IPS-20b (cell line): Measurements from ENCODE around the gene PDE1A.

Source experiments
- H3K27ac ChIP-seq: one replicate; pipeline ENCODE4 v1.5.1; 2013; ENCODE audit warnings: low read length
- H3K27me3 ChIP-seq: 2 replicates; pipeline ENCODE4 v1.6.1; 2013; ENCODE audit warnings: mild to moderate bottlenecking, low read length, inconsistent platforms; ENCODE audit not compliant: insufficient read depth
- H3K36me3 ChIP-seq: 2 replicates; pipeline ENCODE4 v1.6.1; 2013; ENCODE audit warnings: low read depth, mild to moderate bottlenecking, inconsistent platforms, low read length, moderate library complexity; ENCODE audit not compliant: insufficient read depth
- H3K4me1 ChIP-seq: 2 replicates; pipeline ENCODE4 v1.6.1; 2013; ENCODE audit warnings: mild to moderate bottlenecking, control low read depth, inconsistent platforms, low read length, moderate library complexity; ENCODE audit not compliant: insufficient read depth
- H3K4me3 ChIP-seq: 2 replicates; pipeline ENCODE4 v1.5.1; 2013; ENCODE audit warnings: mild to moderate bottlenecking, low read length, inconsistent platforms
- H3K9ac ChIP-seq: 2 replicates; pipeline ENCODE4 v1.6.1; 2013; ENCODE audit warnings: low read depth, mild to moderate bottlenecking, inconsistent platforms, low read length, moderate library complexity
- H3K9me3 ChIP-seq: 2 replicates; pipeline ENCODE4 v1.6.1; 2013; ENCODE audit warnings: mild to moderate bottlenecking, low read depth, low read length, inconsistent platforms; ENCODE audit not compliant: insufficient read depth

The PDE1A gene

DNA sequence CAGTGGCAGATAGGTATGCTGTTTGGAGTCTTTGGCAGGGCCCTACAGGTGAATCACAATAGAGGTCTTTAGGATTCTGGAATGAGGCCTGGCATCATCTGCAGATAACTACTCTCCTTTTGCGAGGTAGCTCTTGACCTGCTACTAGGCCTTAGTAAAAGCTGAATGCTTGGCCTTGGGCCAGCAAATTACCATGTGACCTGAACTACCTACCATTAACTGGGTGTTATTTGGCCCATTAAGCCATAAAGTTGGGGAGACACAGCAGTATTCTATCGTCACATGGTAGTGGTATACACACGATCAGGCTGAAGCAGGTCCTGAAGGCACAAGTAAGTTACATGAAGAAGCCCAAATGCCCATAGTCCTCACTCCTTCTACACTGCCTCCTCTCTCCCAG, 263.0 kb downstream of the PDE1A start:
- no peaks in the 10 kb centered on the region for H3K36me3 ChIP-seq
- H3K4me3 ChIP-seq, result no peak overlapping the region
- no peaks in the 10 kb centered on the region for H3K27me3 ChIP-seq
- H3K9ac ChIP-seq, result no peak overlapping the region
- no peaks in the 10 kb centered on the region for H3K4me1 ChIP-seq
- no peak overlapping the region for H3K27ac ChIP-seq
- no peaks in the 10 kb centered on the region for H3K9me3 ChIP-seq

DNA sequence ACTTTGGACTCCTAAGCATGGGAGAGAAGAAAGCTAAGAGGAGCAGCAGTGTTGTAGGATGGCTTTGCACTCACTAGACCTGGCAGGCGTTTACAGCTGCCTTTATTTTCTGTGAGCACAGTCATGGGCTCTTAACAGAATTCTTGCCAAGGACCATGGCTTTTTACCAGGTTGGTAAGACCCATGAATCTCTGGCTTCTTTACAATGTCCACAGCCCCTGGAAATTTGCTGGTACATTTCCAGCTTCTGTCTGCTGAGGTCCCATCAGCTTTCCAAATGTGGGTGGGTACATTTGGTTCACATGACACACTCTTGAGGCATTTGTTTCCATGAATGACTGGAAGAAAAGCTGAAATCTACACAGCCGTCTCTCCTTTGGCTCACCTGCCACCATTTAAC, 278.5 kb downstream of the PDE1A start:
- Histone ChIP-seq H3K27me3 (no peaks in the 10 kb centered on the region), H3K4me1 (peaks cover 4% of the 10 kb centered on the region; the same call in 1 of the 2 replicates), H3K9ac (no peak overlapping the region), H3K36me3 (no peaks in the 10 kb centered on the region), H3K4me3 (no peak overlapping the region), H3K9me3 (no peaks in the 10 kb centered on the region), H3K27ac (no peak overlapping the region)

DNA sequence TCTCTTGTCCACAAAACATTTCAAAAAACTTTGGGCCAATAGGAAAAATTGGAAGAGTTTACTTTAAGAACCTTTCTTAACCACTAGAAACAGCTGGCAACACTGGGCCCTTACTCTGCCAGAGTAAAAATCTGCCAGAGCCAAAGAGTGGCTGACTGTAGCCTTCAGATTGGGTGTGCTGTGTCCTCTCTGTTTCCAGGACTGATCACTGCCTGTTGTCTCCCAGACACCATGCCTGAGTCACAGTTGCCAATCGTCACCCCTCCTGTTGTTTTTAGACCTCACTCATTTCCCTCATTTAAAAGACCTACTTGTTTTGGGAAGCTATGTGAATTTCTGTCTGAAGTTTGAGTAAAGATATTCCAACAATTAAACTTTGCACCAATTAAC, 282.1 kb downstream of the PDE1A start:
- H3K4me3 ChIP-seq, result no peak overlapping the region
- H3K27ac ChIP-seq, result no peak overlapping the region

DNA sequence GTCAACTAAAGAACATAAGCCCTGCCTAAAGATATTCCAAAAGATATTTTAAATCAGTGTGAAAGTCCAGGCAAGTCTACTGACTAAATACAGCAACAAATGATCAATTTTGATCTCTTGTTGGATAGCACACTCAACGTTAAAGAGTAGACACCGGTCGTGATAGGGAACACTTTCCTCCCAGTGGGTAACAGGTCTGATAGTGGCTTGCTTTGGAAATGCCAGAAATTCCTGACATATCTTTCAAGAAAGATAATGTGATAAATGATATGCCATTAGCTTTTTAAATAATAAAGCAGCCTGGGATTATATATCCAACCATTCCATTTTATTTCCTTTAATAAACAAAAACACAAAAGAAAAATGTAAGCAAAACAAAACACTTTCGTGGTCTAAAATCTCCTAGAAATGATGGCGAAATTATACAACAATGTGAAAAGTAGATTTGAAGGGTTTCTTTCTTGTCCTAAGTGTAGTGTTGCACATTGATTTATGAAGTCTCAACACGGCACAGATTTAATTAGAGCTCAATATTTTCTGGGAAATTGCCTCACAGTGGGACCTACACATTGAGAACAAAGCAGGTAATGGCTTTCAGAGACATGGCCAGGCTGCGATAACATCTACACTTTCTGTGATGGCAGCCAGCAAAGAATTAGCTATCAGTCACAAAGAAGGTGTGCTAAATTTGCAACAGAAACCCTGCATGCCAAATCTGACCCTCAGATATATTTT, 282.6 kb downstream of the PDE1A start:
- H3K9ac ChIP-seq, result no peak overlapping the region
- no peaks in the 10 kb centered on the region for H3K36me3 ChIP-seq
- H3K9me3 ChIP-seq, result no peaks in the 10 kb centered on the region
- H3K27me3 ChIP-seq, result no peaks in the 10 kb centered on the region
- H3K27ac ChIP-seq, result no peak overlapping the region
- H3K4me1 ChIP-seq, result peaks cover 7% of the 10 kb centered on the region
- H3K4me3 ChIP-seq, result no peak overlapping the region

More for the DNA sequence above, 282.1 kb downstream of the PDE1A start:
- no peak overlapping the region for H3K9ac ChIP-seq
- H3K9me3 ChIP-seq, result no peaks in the 10 kb centered on the region
- no peaks in the 10 kb centered on the region for H3K27me3 ChIP-seq
- H3K4me1 ChIP-seq, result peaks cover 7% of the 10 kb centered on the region
- H3K36me3 ChIP-seq, result no peaks in the 10 kb centered on the region

DNA sequence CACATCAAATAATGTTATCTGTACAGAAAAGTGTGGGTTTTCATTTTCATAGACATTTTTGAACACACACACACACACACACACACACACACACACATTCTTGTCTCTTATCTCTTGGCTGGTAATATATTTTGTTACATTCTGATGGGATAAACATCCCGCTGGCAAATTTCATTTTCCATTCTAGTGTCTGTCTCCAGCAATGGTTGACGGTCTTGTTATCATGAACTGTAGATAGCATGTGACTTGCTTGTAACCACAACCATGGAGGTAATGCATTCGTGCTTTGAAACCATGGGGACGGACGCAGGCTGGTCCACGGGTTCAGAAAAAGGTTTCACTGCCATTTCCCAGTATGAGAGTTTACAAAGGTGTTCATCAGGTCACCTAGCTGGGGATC, 284.8 kb downstream of the PDE1A start:
- H3K9ac ChIP-seq, result no peak overlapping the region
- H3K27ac ChIP-seq, result no peak overlapping the region
- peaks cover 7% of the 10 kb centered on the region for H3K4me1 ChIP-seq
- H3K4me3 ChIP-seq, result no peak overlapping the region
- H3K9me3 ChIP-seq, result no peaks in the 10 kb centered on the region
- H3K27me3 ChIP-seq, result no peaks in the 10 kb centered on the region
- no peaks in the 10 kb centered on the region for H3K36me3 ChIP-seq

DNA sequence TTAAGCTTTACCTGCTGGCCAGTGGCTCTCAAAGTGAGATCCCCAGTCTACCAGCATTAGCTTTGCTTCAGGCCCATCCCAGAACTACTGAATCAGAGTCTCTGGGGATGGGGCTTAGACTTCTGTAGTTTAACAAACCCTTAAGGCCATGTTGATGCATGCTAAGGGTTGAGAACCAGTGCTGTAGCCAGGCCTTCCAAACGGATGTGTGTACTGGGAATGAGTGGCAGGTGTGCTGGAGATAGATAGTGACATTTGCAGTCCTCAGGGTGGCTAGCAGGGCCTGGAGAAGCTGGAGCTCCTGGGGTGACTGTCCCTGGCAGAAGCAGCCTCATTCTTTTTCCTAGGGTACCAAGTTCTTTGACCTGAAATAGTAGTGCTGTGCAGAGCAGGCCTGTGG, 292.6 kb downstream of the PDE1A start:
- Histone ChIP-seq H3K9ac (no peak overlapping the region), H3K27me3 (no peaks in the 10 kb centered on the region), H3K27ac (no peak overlapping the region), H3K4me3 (no peak overlapping the region), H3K4me1 (no peaks in the 10 kb centered on the region), H3K36me3 (no peaks in the 10 kb centered on the region), H3K9me3 (no peaks in the 10 kb centered on the region)

DNA sequence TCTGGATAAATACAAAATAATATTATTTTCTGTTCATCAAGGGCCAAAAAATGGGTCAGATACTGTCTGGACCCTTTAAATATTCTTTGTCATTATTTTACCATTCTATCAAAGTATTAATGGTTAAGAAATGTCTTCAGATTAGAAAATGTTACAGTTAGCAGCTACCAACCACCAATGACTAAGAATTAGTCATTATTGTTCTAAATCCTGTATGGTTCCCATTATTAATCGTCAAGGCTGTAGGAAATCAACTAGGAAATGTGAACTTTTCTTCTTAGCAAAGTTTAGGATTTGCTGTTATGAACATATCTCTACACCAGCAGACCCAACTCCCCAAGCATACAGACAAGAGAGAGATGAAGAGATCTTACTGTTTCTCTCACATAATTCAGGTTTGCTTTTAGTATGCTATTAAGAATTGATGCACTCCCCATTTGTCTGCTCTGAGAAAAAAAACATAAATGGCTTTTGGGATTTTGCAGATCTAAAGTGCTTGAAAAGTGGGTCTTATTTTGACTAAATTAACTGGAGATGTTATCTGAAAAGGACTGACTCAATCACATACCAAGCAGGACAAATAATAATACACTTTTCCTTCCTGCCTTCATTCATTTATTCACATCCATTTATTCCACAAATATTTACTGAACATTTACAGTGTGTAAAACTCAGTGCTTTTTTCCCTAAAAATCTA, 293.5 kb downstream of the PDE1A start:
- Histone ChIP-seq H3K27ac (no peak overlapping the region), H3K4me1 (no peaks in the 10 kb centered on the region), H3K4me3 (no peak overlapping the region), H3K27me3 (no peaks in the 10 kb centered on the region), H3K9me3 (no peaks in the 10 kb centered on the region), H3K9ac (no peak overlapping the region), H3K36me3 (no peaks in the 10 kb centered on the region)

DNA sequence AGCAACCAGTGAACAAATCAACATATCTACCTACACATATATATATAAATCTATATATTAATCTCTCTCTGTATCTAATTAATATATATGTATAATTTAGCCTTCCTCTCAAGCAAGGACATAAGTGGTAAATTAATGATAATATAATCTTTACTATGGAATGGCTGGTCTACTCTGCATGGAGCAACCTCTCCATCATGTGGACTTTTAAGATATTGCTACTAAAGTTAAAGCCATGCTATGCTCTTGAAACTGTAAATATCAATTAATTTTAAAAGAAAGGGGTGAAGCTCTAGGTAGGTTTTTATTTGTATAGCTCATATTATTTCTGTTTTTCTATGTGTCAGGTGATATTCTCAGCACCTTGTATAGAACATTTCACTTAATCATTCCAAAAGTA, 294.2 kb downstream of the PDE1A start:
- Histone ChIP-seq H3K4me1 (no peaks in the 10 kb centered on the region), H3K9ac (no peak overlapping the region), H3K4me3 (no peak overlapping the region), H3K27ac (no peak overlapping the region), H3K36me3 (no peaks in the 10 kb centered on the region), H3K9me3 (no peaks in the 10 kb centered on the region), H3K27me3 (no peaks in the 10 kb centered on the region)

DNA sequence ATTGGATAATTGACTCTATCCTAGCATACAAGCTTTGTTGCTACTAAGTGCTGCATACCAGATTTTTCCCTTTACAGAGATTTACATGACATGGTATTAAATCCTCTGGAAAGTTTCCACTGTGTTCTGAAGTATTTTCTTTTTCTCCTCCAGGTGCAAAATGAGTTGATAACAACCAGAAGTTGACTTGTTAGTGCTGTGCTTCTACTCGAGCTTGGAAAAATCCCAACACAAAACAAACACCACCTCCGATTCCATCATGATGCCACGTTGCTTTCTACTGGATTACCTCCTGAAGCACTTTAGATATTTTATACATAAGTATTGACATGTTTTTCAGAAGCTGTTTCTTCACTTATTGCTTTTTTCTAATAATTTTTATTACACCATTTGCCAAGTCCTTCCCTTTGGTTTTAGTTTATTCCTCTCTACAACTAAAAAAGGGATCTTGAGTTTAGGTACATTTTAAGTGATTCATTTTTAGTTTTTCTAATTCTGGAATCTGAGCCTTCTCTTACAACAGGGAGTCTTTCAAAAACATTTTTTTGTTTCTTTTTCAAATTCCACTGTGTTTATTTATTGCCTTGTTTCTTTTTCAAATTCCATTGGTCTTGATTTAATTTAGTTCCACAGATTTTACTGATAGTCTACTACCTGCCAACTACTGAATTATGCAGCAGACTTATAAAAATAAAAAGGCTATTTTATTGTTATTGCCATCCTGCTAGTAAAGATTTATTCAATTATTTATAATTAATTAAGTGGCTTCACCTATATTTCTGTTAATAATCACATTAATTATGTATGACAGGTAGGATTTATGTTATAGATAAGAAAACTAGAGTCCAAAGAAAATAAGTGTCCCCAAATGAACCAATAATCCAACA, 297.8 kb downstream of the PDE1A start:
- Histone ChIP-seq H3K27me3 (no peaks in the 10 kb centered on the region), H3K4me1 (no peaks in the 10 kb centered on the region), H3K27ac (no peak overlapping the region), H3K9me3 (no peaks in the 10 kb centered on the region), H3K9ac (no peak overlapping the region), H3K4me3 (no peak overlapping the region), H3K36me3 (no peaks in the 10 kb centered on the region)

DNA sequence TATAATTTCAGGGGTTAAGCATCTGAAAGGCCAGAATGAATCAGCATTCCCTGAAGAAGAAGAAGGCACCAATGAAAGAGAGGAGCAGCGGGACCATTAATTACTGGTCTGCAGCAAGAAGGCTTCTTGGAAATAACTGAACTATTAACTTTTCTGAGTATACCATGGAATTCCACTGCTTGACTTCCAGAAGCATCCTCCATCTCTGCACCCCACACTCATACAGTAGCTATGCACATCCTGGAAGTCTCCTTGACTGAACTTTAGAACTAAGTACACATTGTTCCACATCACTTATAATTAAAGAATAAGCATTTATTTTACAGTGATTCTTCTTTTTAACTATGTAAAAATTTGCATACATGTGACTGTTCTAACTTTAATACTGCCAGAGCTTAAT, 309.6 kb downstream of the PDE1A start:
- H3K9me3 ChIP-seq, result no peaks in the 10 kb centered on the region
- H3K27ac ChIP-seq, result no peak overlapping the region
- H3K27me3 ChIP-seq, result no peaks in the 10 kb centered on the region
- no peak overlapping the region for H3K9ac ChIP-seq
- H3K36me3 ChIP-seq, result no peaks in the 10 kb centered on the region
- H3K4me3 ChIP-seq, result no peak overlapping the region
- no peaks in the 10 kb centered on the region; the same call in 1 of the 2 replicates for H3K4me1 ChIP-seq

DNA sequence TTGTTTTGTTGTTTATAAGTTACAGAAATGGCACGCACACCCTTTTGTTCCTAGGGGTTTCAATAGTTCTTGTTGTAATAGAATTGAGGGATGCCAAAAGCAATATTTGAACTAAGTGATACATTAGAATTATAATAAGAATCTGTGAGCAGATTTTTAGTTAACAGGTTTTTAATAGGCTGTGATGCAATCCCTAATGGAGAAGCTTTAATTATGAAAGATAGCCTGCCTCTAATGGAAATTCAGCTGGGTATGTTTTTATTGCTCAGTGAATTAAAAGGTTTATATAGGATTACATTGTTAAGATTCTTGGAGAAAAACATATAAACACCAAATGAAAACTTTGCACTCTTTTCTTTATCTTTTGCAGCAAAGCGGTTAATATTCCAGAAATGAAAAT, 310.1 kb downstream of the PDE1A start:
- Histone ChIP-seq H3K4me1 (no peaks in the 10 kb centered on the region; the same call in 1 of the 2 replicates), H3K27ac (no peak overlapping the region), H3K36me3 (no peaks in the 10 kb centered on the region), H3K9ac (no peak overlapping the region), H3K4me3 (no peak overlapping the region), H3K9me3 (no peaks in the 10 kb centered on the region), H3K27me3 (no peaks in the 10 kb centered on the region)
